ENCODE measurements around the gene NOC2L.

- TF ChIP-seq MAX (IDR thresholded peaks at IDR 0.05) (no peak), YY1 (IDR thresholded peaks at IDR 0.05; ENCODE audit: low read depth) (no peak), CEBPB (IDR thresholded peaks at IDR 0.05) (no peak), RAD21 (IDR thresholded peaks at IDR 0.05; ENCODE audit: low read depth) (no peak), FOXM1 (IDR thresholded peaks at IDR 0.05; ENCODE audit: borderline replicate concordance, low read depth) (no peak), TAF1 (IDR thresholded peaks at IDR 0.05; ENCODE audit: low read depth) (no peak), NFIC (IDR thresholded peaks at IDR 0.05) (no peak), REST (IDR thresholded peaks at IDR 0.05; ENCODE audit: low read depth) (no peak), EP300 (IDR thresholded peaks at IDR 0.05; ENCODE audit: borderline replicate concordance) (no peak), USF1 (IDR thresholded peaks at IDR 0.05) (no peak), ZBTB7A (IDR thresholded peaks at IDR 0.05; ENCODE audit: low read depth) (no peak), EGR1 (IDR thresholded peaks at IDR 0.05) (no peak), TCF12 (IDR thresholded peaks at IDR 0.05; ENCODE audit: low read depth) (no peak)
Observed at GRCh38 chr1:914131-914890, 44.7 kb downstream of the NOC2L start.
